ENCODE data around the gene TMLHE.
"Not testable (repeated sequence)": the region's sequence is repeated elsewhere in the genome, so short reads cannot be mapped to it uniquely, and the experiment has no call there.

- not testable (repeated sequence) for TF ChIP-seq CTCF (conservative IDR thresholded peaks at IDR 0.05; ENCODE audit: low read depth, low read length); EZH2 (IDR thresholded peaks at IDR 0.05; ENCODE audit: borderline replicate concordance, low read depth, low read length, poor library complexity, severe bottlenecking)
These were observed 146.3 kb downstream of the TMLHE start for GRCh38 chrX:155466269-155466938.

All from A673 (cell line).